Endothelial cell of umbilical vein (primary cell): ENCODE measurements around the gene CTIF. TPM values are rescaled to one million over a fixed set of nuclear protein-coding genes. Genes with fewer than 3 reads are reported as not detected.

Source experiments
- BruUV-seq: library from RNA; stranded (reverse); fragments of 400-500 nt; replicated peaks from 2 replicates; lab custom pipeline; 2021; lab: Mats Ljungman, UMichigan
- CTCF ChIA-PET: fragments of 300-600, 350-600 bp; sonication (Branson Sonifier 250); formaldehyde crosslinking; loops from one replicate; lab custom pipeline; 2021; ENCODE audit warnings: antibody characterized with exemption, inconsistent platforms; lab: Charles Lee
- POLR2A ChIA-PET: fragments of 300-600, 350-600 bp; sonication (Branson Sonifier 250); formaldehyde crosslinking; loops from one replicate; lab custom pipeline; 2021; ENCODE audit warnings: antibody characterized with exemption, inconsistent platforms; lab: Charles Lee
- DNase-seq: peaks from one replicate; pipeline ENCODE4 v3.0.0-alpha.2; 2011; ENCODE audit warnings: low read depth, low spot score
- FAIRE-seq: peaks from 2 replicates; lab custom pipeline; 2011; peaks lifted over from hg19 to GRCh38; lab: Jason Lieb, UNC
- H2AFZ ChIP-seq: 2 replicates; pipeline ENCODE4 v1.6.0; 2012; ENCODE audit warnings: low read depth, low read length, control low read depth, inconsistent platforms
- H3K27ac ChIP-seq: 2 replicates; pipeline ENCODE4 v1.5.1; 2011; ENCODE audit warnings: low read depth, mild to moderate bottlenecking, control low read depth, low read length, moderate library complexity; ENCODE audit not compliant: insufficient read depth
- H3K27me3 ChIP-seq, 2 experiments: 2 replicates each; pipeline versions ENCODE4 v1.6.0 to v1.6.1; 2011; ENCODE audit warnings: low read length in 2 of 2, mixed read lengths in 1 of 2; ENCODE audit not compliant: control insufficient read depth in 2 of 2, insufficient read depth in 2 of 2
- H3K36me3 ChIP-seq, 2 experiments: 2 replicates in 1 of 2; 3 replicates in 1 of 2; pipeline ENCODE4 v1.5.1; 2011; ENCODE audit warnings: low read length in 2 of 2, mild to moderate bottlenecking in 1 of 2, moderate library complexity in 1 of 2; ENCODE audit not compliant: control insufficient read depth in 2 of 2, insufficient read depth in 2 of 2; ENCODE audit errors: extremely low read depth in 1 of 2
- H3K4me1 ChIP-seq: 3 replicates; pipeline ENCODE4 v1.5.1; 2011; ENCODE audit warnings: mild to moderate bottlenecking, low read length; ENCODE audit not compliant: control insufficient read depth, insufficient read depth; ENCODE audit errors: extremely low read depth
- H3K4me2 ChIP-seq: 2 replicates; pipeline ENCODE4 v1.6.1; 2011; ENCODE audit warnings: low read length, control low read depth, mixed read lengths; ENCODE audit not compliant: insufficient read depth
- H3K4me3 ChIP-seq, 3 experiments: fragments of 200-600 bp in 1 of 3; sonication (generic), shearing (Covaris generic) in 1 of 3; replicated peaks in 1 of 3; 2 replicates each; pipeline ENCODE4 v1.5.1; 2011 to 2016; ENCODE audit warnings: control low read depth in 3 of 3, low read length in 3 of 3, mild to moderate bottlenecking in 2 of 3, inconsistent platforms in 1 of 3, low read depth in 1 of 3, moderate library complexity in 1 of 3; ENCODE audit not compliant: insufficient read depth in 1 of 3
- H3K79me2 ChIP-seq: 2 replicates; pipeline ENCODE4 v1.6.0; 2012; ENCODE audit warnings: low read length, inconsistent platforms; ENCODE audit not compliant: control insufficient read depth, insufficient read depth
- H3K9ac ChIP-seq: replicated peaks from 2 replicates; pipeline ENCODE3; 2011; ENCODE audit warnings: low read length, control low read depth; ENCODE audit not compliant: insufficient read depth; ENCODE audit errors: extremely low read depth
- H3K9me1 ChIP-seq: replicated peaks from 3 replicates; pipeline ENCODE4 v1.6.0; 2011; ENCODE audit warnings: mild to moderate bottlenecking, low read length; ENCODE audit not compliant: control insufficient read depth, insufficient read depth; ENCODE audit errors: extremely low read depth
- H3K9me3 ChIP-seq: replicated peaks from 2 replicates; pipeline ENCODE4 v1.5.1; 2012; ENCODE audit warnings: low read length, inconsistent platforms; ENCODE audit not compliant: control insufficient read depth, insufficient read depth
- H4K20me1 ChIP-seq: replicated peaks from 2 replicates; pipeline ENCODE3; 2011; ENCODE audit warnings: mild to moderate bottlenecking, low read length; ENCODE audit not compliant: control insufficient read depth, insufficient read depth; ENCODE audit errors: extremely low read depth
- CTCF ChIP-seq, 2 donors: IDR thresholded peaks; 1 replicate in 1 of 2; 2 replicates in 1 of 2; pipeline ENCODE4 v1.5.1; 2011; ENCODE audit warnings: low read length in 2 of 2, mild to moderate bottlenecking in 2 of 2, moderate library complexity in 2 of 2, control low read depth in 1 of 2, inconsistent platforms in 1 of 2, low read depth in 1 of 2; ENCODE audit not compliant: insufficient read depth in 1 of 2; ENCODE audit errors: extremely low read depth in 1 of 2
- EZH2 ChIP-seq: IDR thresholded peaks from 2 replicates; pipeline ENCODE4 v1.6.1; 2012; ENCODE audit warnings: borderline replicate concordance, low read depth, mild to moderate bottlenecking, moderate library complexity, low read length, inconsistent platforms; ENCODE audit not compliant: severe bottlenecking
- GATA2 ChIP-seq: IDR thresholded peaks from 2 replicates; pipeline ENCODE4 v1.7.0; 2011; ENCODE audit warnings: low read depth, mild to moderate bottlenecking, moderate library complexity, mixed read lengths, low read length; ENCODE audit not compliant: insufficient read length, insufficient read depth
- JUN ChIP-seq: IDR thresholded peaks from 2 replicates; pipeline ENCODE4 v1.6.1; 2011; ENCODE audit warnings: borderline replicate concordance, low read depth; ENCODE audit not compliant: insufficient read length, insufficient read depth
- POLR2A ChIP-seq: IDR thresholded peaks from 2 replicates; pipeline ENCODE4 v1.6.1; 2012; ENCODE audit warnings: low read depth, mild to moderate bottlenecking, control low read depth, low read length
- POLR2AphosphoS5 ChIP-seq: IDR thresholded peaks from 2 replicates; pipeline ENCODE4 v1.6.1; 2012; ENCODE audit warnings: low read depth, mild to moderate bottlenecking, control low read depth, low read length, moderate library complexity; ENCODE audit not compliant: insufficient read depth
- dilution Hi-C: fragments of 300-500 bp; cut with MboI; formaldehyde crosslinking; loops from one replicate; pipeline ENCODE4 v1.15.0; 2019; ENCODE audit warnings: low sequenced_read_pairs; ENCODE audit not compliant: extremely low pct_ligation_motif_present
- intact Hi-C: fragments of 100-400 bp; cut with micrococcal nuclease; formaldehyde crosslinking; loops from one replicate; pipeline ENCODE4 v1.10.0; 2022
- polyA plus RNA-seq, 4 experiments: library from polyadenylated mRNA; depleted of rRNA in 3 of 4; stranded (reverse) in 3 of 4; unstranded in 1 of 4; fragments of >200 nt; gene quantifications; 2 replicates each; pipeline versions ENCODE4 v1.2.1 to v1.2.3, GENCODE V29; 2011 to 2012; ENCODE audit warnings: missing spikeins in 1 of 4
- total RNA-seq: library from RNA; stranded (reverse); gene quantifications from 2 replicates; pipeline ENCODE4 v1.2.3, GENCODE V29; 2021

The CTIF gene
- total and polyA plus RNA-seq, 2 donors (not counting 3 experiments of a cell fraction or from before 2014, with no cell fraction given): 20.9 to 57.7 TPM

DNA sequence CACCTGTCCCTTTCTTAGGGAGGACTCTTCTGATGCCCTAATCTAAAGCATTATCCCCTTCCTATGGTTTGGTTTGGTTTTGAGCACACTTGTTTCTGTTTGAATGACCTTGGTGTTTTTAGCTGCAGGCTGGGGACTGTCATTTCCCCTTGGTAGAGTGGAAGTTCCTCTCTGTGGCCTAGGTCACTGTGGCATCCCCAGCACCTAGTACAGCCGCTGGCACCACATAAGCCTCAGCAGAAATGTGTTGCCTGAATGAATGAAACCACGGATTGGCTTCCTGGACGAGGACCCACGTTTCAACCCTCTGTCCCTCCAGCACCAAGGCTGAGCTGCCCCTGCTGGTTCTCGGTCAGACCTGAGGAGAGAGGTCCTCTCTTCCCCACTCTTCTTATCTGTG, 159.9 kb downstream of the CTIF start:
- H3K4me3 ChIP-seq: no peak overlapping the region
- no peak overlapping the region for H2AFZ ChIP-seq
- no peak for DNase-seq
- H3K4me1 ChIP-seq: peaks cover 20% of the 10 kb centered on the region
- H4K20me1 ChIP-seq: no peaks in the 10 kb centered on the region
- no peak for FAIRE-seq
- no peaks in the 10 kb centered on the region for H3K27me3 ChIP-seq
- no peak overlapping the region for H3K4me2 ChIP-seq
- H3K9me1 ChIP-seq: no peaks in the 10 kb centered on the region
- no peaks in the 10 kb centered on the region for H3K79me2 ChIP-seq
- BruUV-seq: no TSS peak
- POLR2A ChIA-PET: no interaction called here
- H3K9ac ChIP-seq: no peak overlapping the region
- H3K9me3 ChIP-seq: no peaks in the 10 kb centered on the region
- intact Hi-C loops: no loop called here
- CTCF ChIA-PET: interaction anchor here (1.0 to 1.5 kb wide), 2 partner anchors 10 to 11 kb away, joined by 4 to 5 read pairs; no protein-coding TSS in a partner anchor
- dilution Hi-C loops: no loop called here
- H3K36me3 ChIP-seq: peaks cover 0 to 2% of the 10 kb centered on the region in 2 experiments
- TF ChIP-seq POLR2A (no peak), POLR2AphosphoS5 (no peak), EZH2 (no peak), JUN (no peak), CTCF (IDR thresholded peaks at IDR 0.05; ENCODE audit: extremely low read depth in 1 of 2, insufficient read depth in 1 of 2, low read depth in 1 of 2, low read length in 2 of 2) (no peak)
- no peak overlapping the region for H3K27ac ChIP-seq

DNA sequence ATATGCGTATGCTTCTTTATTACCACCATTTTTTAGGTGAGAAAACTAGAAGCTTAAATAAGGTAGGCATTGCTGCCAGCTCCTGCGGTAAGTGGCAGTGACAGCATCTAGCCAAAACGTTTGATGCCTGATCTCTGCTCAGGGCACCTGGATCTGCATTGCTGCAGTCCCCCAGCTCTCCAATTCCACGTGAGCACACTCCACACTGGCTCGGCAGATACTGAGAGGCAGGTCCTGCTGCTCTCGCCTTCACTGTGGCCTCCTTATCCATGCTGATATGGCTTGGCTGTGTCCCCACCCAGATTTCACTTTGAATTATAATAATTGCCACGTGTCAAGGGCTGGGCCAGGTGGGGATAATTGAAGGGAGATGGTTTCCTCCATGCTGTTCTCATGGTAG, 160.9 kb downstream of the CTIF start:
- Histone ChIP-seq H3K9ac (no peak overlapping the region), H3K79me2 (no peaks in the 10 kb centered on the region), H3K4me3 (no peak overlapping the region), H3K4me1 (peaks cover 15% of the 10 kb centered on the region), H3K27ac (no peak overlapping the region), H3K36me3 (peaks cover 0 to 2% of the 10 kb centered on the region in 2 experiments), H3K9me3 (no peaks in the 10 kb centered on the region), H4K20me1 (no peaks in the 10 kb centered on the region), H2AFZ (no peak overlapping the region), H3K9me1 (no peaks in the 10 kb centered on the region), H3K4me2 (no peak overlapping the region), H3K27me3 (no peaks in the 10 kb centered on the region)
- CTCF ChIA-PET: interaction anchor here (1.1 to 1.5 kb wide), 2 partner anchors 9 to 77 kb away, joined by 4 to 5 read pairs; no protein-coding TSS in a partner anchor
- intact Hi-C loops (no loop called here), dilution Hi-C loops (no loop called here)
- no peak for DNase-seq
- TF ChIP-seq CTCF (IDR thresholded peaks at IDR 0.05; ENCODE audit: extremely low read depth in 1 of 2, insufficient read depth in 1 of 2, low read depth in 1 of 2, low read length in 2 of 2) (no peak), POLR2A (no peak), EZH2 (no peak), GATA2 (no peak)
- no TSS peak for BruUV-seq
- POLR2A ChIA-PET: no interaction called here
- FAIRE-seq: no peak
